WTC11 (cell line): ENCODE data around the gene MOB2. TPM values are rescaled to one million over a fixed set of nuclear protein-coding genes. Genes with fewer than 3 reads are reported as not detected.

Experiments
- ATAC-seq: fragments of 200-7000 bp; cut with Tn5 transposase; 2 replicates; pipeline ENCODE4 v1.10.0; 2021; ENCODE audit warnings: mild to moderate bottlenecking, moderate library complexity
- CTCF ChIA-PET: fragments of 300-600 bp; sonication (Branson Sonifier 250); formaldehyde crosslinking; loops from one replicate; lab custom pipeline; 2021; ENCODE audit warnings: antibody characterized with exemption; lab: Charles Lee
- POLR2A ChIA-PET: fragments of 350-600 bp; sonication (Branson Sonifier 250); formaldehyde crosslinking; loops from one replicate; lab custom pipeline; 2021; ENCODE audit warnings: antibody characterized with exemption; lab: Charles Lee
- DNase-seq: peaks from one replicate; pipeline ENCODE4 v3.0.0; 2021; ENCODE audit warnings: low spot score
- H3K27ac Mint-ChIP-seq: 2 replicates; pipeline ENCODE4 v1.8.0; 2021; ENCODE audit warnings: mixed read lengths
- H3K27me3 Mint-ChIP-seq: 2 replicates; pipeline ENCODE4 v1.8.0; 2021; ENCODE audit warnings: low read depth, mild to moderate bottlenecking, moderate library complexity, mixed read lengths
- H3K36me3 Mint-ChIP-seq: 2 replicates; pipeline ENCODE4 v1.8.0; 2021; ENCODE audit warnings: mixed read lengths
- H3K4me1 Mint-ChIP-seq: 2 replicates; pipeline ENCODE4 v1.8.0; 2022; ENCODE audit warnings: mixed read lengths
- H3K4me3 Mint-ChIP-seq: 2 replicates; pipeline ENCODE4 v1.8.0; 2021; ENCODE audit warnings: mild to moderate bottlenecking, moderate library complexity, mixed read lengths
- H3K9me3 Mint-ChIP-seq: 2 replicates; pipeline ENCODE4 v1.8.0; 2021; ENCODE audit warnings: mixed read lengths
- AR ChIP-seq: fragments of 250-450 bp; sonication (Bioruptor Pico); IDR thresholded peaks from 2 replicates; pipeline ENCODE4 v1.9.0; 2021; ENCODE audit warnings: mild to moderate bottlenecking
- ATF1 ChIP-seq: sonication (generic); formaldehyde crosslinking; IDR thresholded peaks from 2 replicates; pipeline ENCODE4 v1.8.1; 2023; ENCODE audit warnings: mild to moderate bottlenecking, moderate library complexity, missing genetic modification reagents
- CDX4 ChIP-seq: fragments of 250-450 bp; sonication (Bioruptor Pico); IDR thresholded peaks from 2 replicates; pipeline ENCODE4 v1.9.0; 2021; ENCODE audit warnings: moderate library complexity, mild to moderate bottlenecking, inconsistent platforms, borderline replicate concordance
- ELF4 ChIP-seq: sonication (generic); formaldehyde crosslinking; IDR thresholded peaks from 2 replicates; pipeline ENCODE4 v1.8.1; 2022; ENCODE audit warnings: low read depth, mild to moderate bottlenecking, moderate library complexity, missing genetic modification reagents
- FOXK1 ChIP-seq: sonication (generic); formaldehyde crosslinking; IDR thresholded peaks from 2 replicates; pipeline ENCODE4 v1.8.0; 2022; ENCODE audit warnings: mild to moderate bottlenecking, moderate library complexity, missing genetic modification reagents
- HMGXB4 ChIP-seq: sonication (generic); formaldehyde crosslinking; IDR thresholded peaks from 2 replicates; pipeline ENCODE4 v1.8.1; 2023; ENCODE audit warnings: mild to moderate bottlenecking, moderate library complexity, missing genetic modification reagents
- IRF2 ChIP-seq: sonication (generic); formaldehyde crosslinking; IDR thresholded peaks from 2 replicates; pipeline ENCODE4 v1.8.0; 2022; ENCODE audit warnings: low read depth, missing genetic modification reagents, borderline replicate concordance
- MAX ChIP-seq: sonication (generic); formaldehyde crosslinking; IDR thresholded peaks from 2 replicates; pipeline ENCODE4 v1.8.0; 2022; ENCODE audit warnings: mild to moderate bottlenecking, missing genetic modification reagents
- NFYB ChIP-seq: sonication (generic); formaldehyde crosslinking; conservative IDR thresholded peaks from 2 replicates; pipeline ENCODE4 v1.8.0; 2022; ENCODE audit warnings: low read depth, missing genetic modification reagents
- NR1H2 ChIP-seq: sonication (generic); formaldehyde crosslinking; IDR thresholded peaks from 2 replicates; pipeline ENCODE4 v1.9.0; 2021; ENCODE audit warnings: mild to moderate bottlenecking, moderate library complexity, missing genetic modification reagents
- RELA ChIP-seq: sonication (generic); formaldehyde crosslinking; IDR thresholded peaks from 2 replicates; pipeline ENCODE4 v1.8.1; 2022; ENCODE audit warnings: missing genetic modification reagents, mild to moderate bottlenecking, borderline replicate concordance
- USF2 ChIP-seq: sonication (generic); formaldehyde crosslinking; IDR thresholded peaks from 2 replicates; pipeline ENCODE4 v1.8.1; 2023; ENCODE audit warnings: mild to moderate bottlenecking, missing genetic modification reagents, moderate library complexity
- ZNF263 ChIP-seq: sonication (generic); formaldehyde crosslinking; IDR thresholded peaks from 2 replicates; pipeline ENCODE4 v1.8.1; 2022; ENCODE audit warnings: low read depth, mild to moderate bottlenecking, moderate library complexity, missing genetic modification reagents
- ZNF423 ChIP-seq: fragments of 250-450 bp; sonication (Bioruptor Pico); IDR thresholded peaks from 2 replicates; pipeline ENCODE4 v2.1.2; 2022; ENCODE audit warnings: mild to moderate bottlenecking, moderate library complexity
- total RNA-seq: library from RNA; stranded (reverse); gene quantifications from 3 replicates; pipeline ENCODE4 v1.2.3, GENCODE V29; 2021
- TF ChIP-seq, protein P1 (sequence below): fragments of 250-450 bp; sonication (Bioruptor Pico); IDR thresholded peaks from 2 replicates; pipeline ENCODE4 v1.9.0; 2021; ENCODE audit warnings: mild to moderate bottlenecking, borderline replicate concordance
- TF ChIP-seq, protein P2 (sequence below): sonication (generic); formaldehyde crosslinking; IDR thresholded peaks from 2 replicates; pipeline ENCODE4 v1.8.1; 2022; ENCODE audit warnings: missing genetic modification reagents, borderline replicate concordance
- TF ChIP-seq, protein P3 (sequence below): fragments of 250-450 bp; sonication (Bioruptor Pico); IDR thresholded peaks from 2 replicates; pipeline ENCODE4 v1.9.0; 2021; ENCODE audit warnings: mild to moderate bottlenecking
- TF ChIP-seq, protein P4 (sequence below): sonication (generic); formaldehyde crosslinking; IDR thresholded peaks from 2 replicates; pipeline ENCODE4 v1.8.1; 2022; ENCODE audit warnings: low read depth, mild to moderate bottlenecking, moderate library complexity, missing genetic modification reagents, borderline replicate concordance

The MOB2 gene
- total RNA-seq, 1 experiment from 2014 or later, result 21.7 TPM

DNA sequence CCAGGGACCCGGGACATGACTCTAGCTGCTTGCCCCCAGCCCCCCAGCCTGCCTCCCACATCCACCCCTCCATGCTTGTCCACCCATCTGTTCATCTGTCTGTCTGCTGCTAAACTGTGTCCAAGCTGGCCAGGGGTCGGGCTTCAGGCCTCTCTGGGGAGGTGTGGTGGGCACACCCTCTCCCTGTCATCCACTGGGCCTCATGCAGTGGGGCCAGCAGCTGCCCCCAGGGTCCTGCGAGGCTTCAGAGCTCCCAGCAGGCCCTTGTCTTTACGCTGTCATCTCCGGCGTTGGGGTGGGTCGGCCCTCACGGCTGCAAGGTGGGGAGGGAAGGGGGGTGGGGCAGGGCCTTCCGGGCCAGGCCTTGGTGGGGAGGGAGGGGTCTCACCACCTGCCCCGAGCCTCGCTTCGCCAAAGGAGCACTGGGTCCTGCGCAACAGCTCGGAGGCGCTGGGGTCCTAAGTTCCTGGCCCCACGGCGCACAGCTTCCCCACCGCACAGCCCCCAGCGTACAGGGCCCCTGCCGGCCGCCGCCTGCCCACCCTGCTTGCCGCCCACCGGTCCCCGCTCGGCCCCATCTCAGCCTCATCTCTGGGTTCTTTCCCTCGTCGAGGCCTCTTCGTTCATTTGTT is 26.7 kb downstream of the MOB2 start:
- Mint-ChIP-seq H3K27me3 (no peaks in the 10 kb centered on the region), H3K4me3 (no peak overlapping the region), H3K27ac (no peak overlapping the region), H3K9me3 (no peaks in the 10 kb centered on the region), H3K4me1 (no peaks in the 10 kb centered on the region), H3K36me3 (no peaks in the 10 kb centered on the region)
- POLR2A ChIA-PET, result no interaction called here
- CTCF ChIA-PET, result interaction anchor here (0.7 to 0.9 kb wide), 2 partner anchors 37 to 46 kb away, joined by 4 to 6 read pairs; no protein-coding TSS in a partner anchor
- no peak for ATAC-seq
- DNase-seq, result no peak
- TF ChIP-seq RELA (CRISPR knock-in tag) (no peak), AR (CRISPR knock-in tag) (no peak), ZNF263 (CRISPR knock-in tag) (no peak), FOXK1 (no peak), NR1H2 (CRISPR knock-in tag) (no peak), USF2 (CRISPR knock-in tag) (no peak), CDX4 (CRISPR knock-in tag) (no peak), MAX (no peak), NFYB (CRISPR knock-in tag) (no peak), IRF2 (CRISPR knock-in tag) (no peak), HMGXB4 (CRISPR knock-in tag) (no peak), ATF1 (CRISPR knock-in tag) (no peak), ELF4 (CRISPR knock-in tag) (no peak), ZNF423 (no peak)
- TF ChIP-seq, protein P1, sequence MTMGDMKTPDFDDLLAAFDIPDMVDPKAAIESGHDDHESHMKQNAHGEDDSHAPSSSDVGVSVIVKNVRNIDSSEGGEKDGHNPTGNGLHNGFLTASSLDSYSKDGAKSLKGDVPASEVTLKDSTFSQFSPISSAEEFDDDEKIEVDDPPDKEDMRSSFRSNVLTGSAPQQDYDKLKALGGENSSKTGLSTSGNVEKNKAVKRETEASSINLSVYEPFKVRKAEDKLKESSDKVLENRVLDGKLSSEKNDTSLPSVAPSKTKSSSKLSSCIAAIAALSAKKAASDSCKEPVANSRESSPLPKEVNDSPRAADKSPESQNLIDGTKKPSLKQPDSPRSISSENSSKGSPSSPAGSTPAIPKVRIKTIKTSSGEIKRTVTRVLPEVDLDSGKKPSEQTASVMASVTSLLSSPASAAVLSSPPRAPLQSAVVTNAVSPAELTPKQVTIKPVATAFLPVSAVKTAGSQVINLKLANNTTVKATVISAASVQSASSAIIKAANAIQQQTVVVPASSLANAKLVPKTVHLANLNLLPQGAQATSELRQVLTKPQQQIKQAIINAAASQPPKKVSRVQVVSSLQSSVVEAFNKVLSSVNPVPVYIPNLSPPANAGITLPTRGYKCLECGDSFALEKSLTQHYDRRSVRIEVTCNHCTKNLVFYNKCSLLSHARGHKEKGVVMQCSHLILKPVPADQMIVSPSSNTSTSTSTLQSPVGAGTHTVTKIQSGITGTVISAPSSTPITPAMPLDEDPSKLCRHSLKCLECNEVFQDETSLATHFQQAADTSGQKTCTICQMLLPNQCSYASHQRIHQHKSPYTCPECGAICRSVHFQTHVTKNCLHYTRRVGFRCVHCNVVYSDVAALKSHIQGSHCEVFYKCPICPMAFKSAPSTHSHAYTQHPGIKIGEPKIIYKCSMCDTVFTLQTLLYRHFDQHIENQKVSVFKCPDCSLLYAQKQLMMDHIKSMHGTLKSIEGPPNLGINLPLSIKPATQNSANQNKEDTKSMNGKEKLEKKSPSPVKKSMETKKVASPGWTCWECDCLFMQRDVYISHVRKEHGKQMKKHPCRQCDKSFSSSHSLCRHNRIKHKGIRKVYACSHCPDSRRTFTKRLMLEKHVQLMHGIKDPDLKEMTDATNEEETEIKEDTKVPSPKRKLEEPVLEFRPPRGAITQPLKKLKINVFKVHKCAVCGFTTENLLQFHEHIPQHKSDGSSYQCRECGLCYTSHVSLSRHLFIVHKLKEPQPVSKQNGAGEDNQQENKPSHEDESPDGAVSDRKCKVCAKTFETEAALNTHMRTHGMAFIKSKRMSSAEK (CRISPR knock-in tag), result no peak
- TF ChIP-seq, protein P2, sequence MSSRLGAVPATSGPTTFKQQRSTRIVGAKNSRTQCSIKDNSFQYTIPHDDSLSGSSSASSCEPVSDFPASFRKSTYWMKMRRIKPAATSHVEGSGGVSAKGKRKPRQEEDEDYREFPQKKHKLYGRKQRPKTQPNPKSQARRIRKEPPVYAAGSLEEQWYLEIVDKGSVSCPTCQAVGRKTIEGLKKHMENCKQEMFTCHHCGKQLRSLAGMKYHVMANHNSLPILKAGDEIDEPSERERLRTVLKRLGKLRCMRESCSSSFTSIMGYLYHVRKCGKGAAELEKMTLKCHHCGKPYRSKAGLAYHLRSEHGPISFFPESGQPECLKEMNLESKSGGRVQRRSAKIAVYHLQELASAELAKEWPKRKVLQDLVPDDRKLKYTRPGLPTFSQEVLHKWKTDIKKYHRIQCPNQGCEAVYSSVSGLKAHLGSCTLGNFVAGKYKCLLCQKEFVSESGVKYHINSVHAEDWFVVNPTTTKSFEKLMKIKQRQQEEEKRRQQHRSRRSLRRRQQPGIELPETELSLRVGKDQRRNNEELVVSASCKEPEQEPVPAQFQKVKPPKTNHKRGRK (CRISPR knock-in tag), result no peak
- TF ChIP-seq, protein P3, sequence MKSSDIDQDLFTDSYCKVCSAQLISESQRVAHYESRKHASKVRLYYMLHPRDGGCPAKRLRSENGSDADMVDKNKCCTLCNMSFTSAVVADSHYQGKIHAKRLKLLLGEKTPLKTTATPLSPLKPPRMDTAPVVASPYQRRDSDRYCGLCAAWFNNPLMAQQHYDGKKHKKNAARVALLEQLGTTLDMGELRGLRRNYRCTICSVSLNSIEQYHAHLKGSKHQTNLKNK (CRISPR knock-in tag), result no peak
- TF ChIP-seq, protein P4, sequence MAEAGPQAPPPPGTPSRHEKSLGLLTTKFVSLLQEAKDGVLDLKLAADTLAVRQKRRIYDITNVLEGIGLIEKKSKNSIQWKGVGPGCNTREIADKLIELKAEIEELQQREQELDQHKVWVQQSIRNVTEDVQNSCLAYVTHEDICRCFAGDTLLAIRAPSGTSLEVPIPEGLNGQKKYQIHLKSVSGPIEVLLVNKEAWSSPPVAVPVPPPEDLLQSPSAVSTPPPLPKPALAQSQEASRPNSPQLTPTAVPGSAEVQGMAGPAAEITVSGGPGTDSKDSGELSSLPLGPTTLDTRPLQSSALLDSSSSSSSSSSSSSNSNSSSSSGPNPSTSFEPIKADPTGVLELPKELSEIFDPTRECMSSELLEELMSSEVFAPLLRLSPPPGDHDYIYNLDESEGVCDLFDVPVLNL, result no peak
